SKM-1 treated with dmso at 0.1 percent for 144 hours (cell line): ENCODE data around the gene STKLD1.
"Not testable (repeated sequence)": the region's sequence is repeated elsewhere in the genome, so short reads cannot be mapped to it uniquely, and the experiment has no call there.

Source experiments
- DNase-seq: peaks from one replicate; lab custom pipeline; 2025; ENCODE audit not compliant: unreplicated experiment; lab: John Stamatoyannopoulos, UW

Gene STKLD1

DNA sequence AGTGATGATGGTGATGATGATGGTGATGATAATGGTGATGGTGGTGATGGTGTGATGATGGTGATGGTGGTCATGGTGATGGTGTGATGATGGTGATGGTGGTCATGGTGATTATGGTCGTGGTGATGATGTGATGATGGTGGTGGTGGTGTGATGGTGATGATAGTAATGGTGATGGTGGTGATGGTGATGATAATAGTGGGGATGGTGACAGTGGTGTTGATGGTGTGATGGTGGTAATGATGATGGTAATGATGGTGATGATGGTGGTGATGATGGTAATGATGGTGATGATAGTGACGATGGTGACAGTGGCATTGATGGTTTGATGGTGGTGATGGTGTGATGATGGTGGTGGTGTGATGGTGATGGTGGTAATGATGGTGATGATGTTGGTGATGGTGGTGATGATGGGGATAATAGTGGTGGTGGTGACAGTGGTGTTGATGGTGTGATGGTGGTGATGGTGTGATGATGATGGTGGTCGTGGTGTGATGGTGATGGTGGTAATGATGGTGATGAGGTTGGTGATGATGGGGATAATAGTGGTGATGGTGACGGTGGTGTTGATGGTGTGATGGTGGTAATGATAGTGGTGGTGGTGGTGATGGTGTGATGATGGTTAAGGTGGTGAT is 6.5 kb downstream of the STKLD1 start:
- no peak for DNase-seq

GRCh38 chr9:133383438-133383837 is 7.3 kb downstream of the STKLD1 start:
- DNase-seq = no peak

DNA sequence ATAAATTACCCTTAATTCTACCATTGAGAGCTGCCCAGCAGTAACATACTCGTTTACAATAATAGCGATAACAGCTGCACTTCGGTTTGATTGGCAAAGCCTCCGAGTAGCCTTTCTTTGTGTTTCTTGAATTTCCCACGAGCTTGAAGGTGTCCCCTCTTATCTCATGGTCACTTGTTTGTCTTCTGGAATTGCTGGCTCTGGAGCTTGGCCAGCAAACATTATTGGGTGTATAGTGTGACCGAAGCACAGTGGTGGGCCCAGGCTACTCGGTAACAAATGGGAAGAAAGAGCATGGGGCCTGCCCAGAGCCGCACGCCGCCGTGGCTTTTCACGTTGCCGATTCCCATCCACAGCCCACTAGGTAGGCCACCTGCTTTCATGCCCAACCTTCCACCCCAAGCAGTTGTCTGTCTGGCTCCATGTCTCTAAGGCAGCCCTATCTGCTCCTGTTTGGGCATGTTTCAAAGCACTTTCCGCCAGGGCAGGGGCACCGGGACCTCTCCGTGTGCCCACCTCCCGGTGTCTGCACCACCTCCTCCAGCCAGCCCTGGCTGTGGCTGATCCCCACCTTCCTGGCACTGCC is 8.7 kb downstream of the STKLD1 start:
- DNase-seq = peak; percentile 30

GRCh38 chr9:133385452-133385851 is 9.3 kb downstream of the STKLD1 start:
- no peak for DNase-seq

DNA sequence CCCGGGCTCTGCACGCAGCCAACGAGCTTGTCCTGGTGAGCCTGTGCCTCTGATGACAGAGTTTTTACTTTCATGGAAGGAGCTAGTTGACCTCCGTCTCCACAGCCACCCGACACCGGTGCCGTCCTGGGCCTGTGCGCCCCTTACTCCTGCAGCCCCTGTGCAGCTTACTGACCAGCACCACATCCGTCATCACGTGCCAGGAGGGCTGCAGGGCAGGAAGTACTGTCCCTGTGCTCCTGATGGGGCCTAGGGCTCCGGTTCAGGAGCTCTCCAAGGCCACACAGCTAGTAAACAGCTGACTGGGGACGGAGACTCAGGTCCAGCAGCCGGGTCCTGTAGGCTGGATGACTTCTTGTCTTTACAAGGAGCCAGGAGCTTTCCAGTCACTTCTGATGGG is 10.2 kb downstream of the STKLD1 start:
- no peak for DNase-seq

DNA sequence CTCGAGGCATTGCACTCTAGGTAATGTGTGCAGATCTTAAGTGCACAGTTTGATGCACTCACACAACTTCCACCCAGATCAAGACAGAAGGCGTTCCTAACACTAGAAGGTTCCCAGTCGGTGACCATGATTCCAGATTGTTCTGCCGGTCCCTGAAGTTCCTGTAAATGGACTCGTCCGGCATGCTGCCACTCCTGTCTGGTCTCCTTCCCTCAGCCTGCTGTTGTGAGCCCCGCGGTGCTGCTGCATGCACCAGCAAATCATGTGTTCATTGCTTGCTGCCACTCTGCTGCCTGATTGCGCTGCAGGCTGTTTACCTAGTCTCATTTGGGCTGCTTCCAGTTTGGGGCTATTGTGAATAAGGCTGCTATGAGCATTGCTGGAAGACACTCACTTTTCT is 11.5 kb downstream of the STKLD1 start:
- DNase-seq = no peak

DNA sequence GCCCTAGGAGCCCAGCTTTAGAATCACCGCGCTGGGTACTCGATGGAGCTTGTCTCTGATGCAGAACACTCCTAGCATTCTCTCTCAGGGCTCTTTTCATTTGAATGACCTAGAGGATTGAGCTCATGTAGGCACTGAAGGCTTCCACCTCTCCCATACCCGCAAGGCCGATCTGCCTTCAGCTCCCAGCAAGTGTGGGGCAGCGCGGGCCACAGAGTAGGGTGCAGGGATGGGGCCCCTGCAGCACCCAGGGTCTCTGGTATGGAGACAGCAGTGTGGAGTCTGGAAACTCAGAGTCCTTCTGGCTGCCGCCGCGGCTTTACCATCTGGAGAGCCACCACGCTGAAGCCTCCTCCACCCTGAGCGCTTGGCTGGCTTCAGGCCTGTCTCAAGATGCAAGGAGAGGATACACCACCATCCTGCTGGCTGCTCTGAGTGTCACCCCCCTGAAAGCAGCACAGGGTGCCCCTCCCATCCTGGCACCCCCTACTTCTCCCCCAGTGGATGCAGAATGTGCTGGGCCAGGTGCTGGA is 12.9 kb downstream of the STKLD1 start:
- no peak for DNase-seq

DNA sequence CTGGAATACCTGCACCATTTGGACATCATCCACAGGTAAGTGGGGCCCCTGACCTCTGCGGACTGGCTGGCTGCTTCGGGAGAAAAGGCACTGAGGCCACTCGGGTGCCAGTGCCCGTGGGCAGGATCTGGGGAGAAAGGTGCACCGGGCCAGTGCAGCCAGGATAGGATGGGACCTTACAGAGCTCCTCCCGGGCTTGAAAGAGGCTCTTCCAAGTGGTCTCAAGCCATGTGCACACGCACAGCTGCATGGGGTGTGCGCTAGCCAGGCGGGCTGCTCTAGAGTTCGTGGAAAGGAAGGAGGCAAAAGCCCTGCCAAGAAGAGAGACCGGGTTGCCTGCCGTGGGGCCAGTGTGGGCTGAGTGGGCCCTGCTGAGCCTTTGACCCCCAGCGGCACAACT is 13.4 kb downstream of the STKLD1 start:
- DNase-seq = no peak

GRCh38 chr9:133390713-133391112 is 14.5 kb downstream of the STKLD1 start:
- no peak for DNase-seq

GRCh38 chr9:133391449-133391848 is 15.3 kb downstream of the STKLD1 start:
- not testable (repeated sequence) for DNase-seq

GRCh38 chr9:133392308-133392707 is 16.1 kb downstream of the STKLD1 start:
- not testable (repeated sequence) for DNase-seq

DNA sequence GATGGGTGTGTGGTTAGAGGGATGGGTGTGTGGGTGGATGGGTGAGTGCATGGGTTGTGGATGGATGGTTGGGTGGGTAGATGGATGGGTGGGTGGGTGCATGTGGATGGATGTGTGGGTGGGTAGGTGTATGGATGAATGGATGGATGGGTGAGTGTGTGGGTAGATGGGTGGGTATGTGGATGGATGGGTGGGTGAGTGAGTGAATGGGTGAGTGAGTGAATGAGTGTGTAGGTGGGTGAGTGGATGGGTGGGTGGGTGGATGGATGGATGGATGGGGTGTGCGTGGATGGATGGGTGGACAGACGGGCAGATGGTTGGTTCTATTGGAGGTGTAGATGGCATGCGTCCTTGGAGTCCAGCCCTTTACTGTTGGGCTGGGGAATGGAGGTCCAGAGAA is 17.2 kb downstream of the STKLD1 start:
- DNase-seq = no peak

DNA sequence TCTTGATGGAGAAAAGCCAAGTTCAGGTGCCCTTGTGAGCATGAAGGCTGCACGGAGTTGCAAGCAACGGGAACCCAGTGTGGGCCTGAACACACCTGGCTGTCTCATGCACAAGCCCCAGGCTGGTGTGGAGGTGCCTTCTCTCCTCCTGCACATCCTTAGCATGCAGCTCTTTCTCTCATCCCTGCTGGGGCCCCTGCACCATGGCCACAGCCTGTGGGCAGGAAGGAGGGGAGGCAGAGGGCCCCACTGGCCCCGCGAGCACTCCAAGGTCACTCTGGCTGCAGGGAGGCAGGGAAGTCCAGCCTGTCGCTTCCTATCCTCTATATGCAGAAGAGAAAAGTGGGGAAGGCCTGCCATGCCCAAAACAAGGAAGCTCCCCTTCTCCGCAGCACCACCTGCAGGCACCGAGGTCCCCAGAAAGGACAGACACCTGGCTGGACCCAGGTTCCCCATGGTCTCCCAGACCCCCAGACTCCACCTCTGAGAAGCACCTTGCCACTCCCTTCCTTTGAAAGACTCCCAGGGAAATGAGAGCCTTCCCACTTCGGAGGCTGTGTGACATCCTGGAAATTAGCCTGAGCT is 18.6 kb downstream of the STKLD1 start:
- no peak for DNase-seq

DNA sequence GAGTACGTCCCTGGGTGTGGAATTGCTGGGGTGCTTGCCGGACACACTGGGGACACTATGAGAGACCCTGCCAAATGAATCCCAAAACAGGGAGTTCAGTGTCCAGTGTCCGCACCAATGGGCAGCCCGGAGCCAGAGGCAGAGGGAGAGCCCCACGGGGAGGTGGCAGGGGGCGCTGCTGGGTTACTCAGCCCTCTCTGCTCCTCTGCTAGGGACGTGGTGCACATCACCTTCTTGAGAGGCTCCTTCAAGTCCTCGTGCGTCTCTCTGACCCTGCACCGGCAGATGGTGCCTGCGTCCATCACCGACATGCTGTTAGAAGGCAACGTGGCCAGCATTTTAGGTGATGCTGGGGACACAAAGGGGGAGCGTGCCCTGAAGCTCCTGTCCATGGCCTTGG is 20.8 kb downstream of the STKLD1 start:
- peak; percentile 2 for DNase-seq

GRCh38 chr9:133397370-133397769 is 21.2 kb downstream of the STKLD1 start:
- no peak for DNase-seq

- no peak for DNase-seq
Measured at GRCh38 chr9:133397895-133398294, 21.7 kb downstream of the STKLD1 start.

GRCh38 chr9:133400292-133400691 is 24.1 kb downstream of the STKLD1 start:
- no peak for DNase-seq

GRCh38 chr9:133401588-133401987 is 25.4 kb downstream of the STKLD1 start:
- DNase-seq = no peak

DNA sequence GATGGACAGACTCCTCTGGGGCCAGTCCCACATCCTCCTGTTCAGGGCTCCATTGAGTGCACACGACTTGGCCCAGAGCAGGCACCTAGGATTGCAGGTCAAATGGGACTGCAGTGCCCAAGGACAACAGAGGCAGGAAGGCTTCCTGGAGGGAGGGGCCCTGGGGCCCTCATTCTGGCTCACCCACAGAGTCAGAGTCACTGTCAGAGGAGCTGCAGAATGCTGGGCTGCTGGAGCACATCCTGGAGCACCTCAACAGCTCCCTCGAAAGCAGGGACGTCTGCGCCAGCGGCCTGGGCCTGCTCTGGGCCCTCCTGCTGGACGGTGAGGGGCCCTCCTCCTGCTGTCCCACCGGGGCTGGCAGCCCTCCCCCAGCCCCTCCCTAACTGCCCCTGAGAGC is 26.5 kb downstream of the STKLD1 start:
- no peak for DNase-seq

GRCh38 chr9:133403766-133404453 is 27.7 kb downstream of the STKLD1 start:
- no peak for DNase-seq

- no peak for DNase-seq
Measured at GRCh38 chr9:133404454-133405002, 28.4 kb downstream of the STKLD1 start.
